ENCODE data around the gene MAPKBP1. TPM values are rescaled to one million over a fixed set of nuclear protein-coding genes. Genes with fewer than 3 reads are reported as not detected.

Gene MAPKBP1
- total RNA-seq, 1 donor from 2014 or later, result 26.1 TPM

DNA sequence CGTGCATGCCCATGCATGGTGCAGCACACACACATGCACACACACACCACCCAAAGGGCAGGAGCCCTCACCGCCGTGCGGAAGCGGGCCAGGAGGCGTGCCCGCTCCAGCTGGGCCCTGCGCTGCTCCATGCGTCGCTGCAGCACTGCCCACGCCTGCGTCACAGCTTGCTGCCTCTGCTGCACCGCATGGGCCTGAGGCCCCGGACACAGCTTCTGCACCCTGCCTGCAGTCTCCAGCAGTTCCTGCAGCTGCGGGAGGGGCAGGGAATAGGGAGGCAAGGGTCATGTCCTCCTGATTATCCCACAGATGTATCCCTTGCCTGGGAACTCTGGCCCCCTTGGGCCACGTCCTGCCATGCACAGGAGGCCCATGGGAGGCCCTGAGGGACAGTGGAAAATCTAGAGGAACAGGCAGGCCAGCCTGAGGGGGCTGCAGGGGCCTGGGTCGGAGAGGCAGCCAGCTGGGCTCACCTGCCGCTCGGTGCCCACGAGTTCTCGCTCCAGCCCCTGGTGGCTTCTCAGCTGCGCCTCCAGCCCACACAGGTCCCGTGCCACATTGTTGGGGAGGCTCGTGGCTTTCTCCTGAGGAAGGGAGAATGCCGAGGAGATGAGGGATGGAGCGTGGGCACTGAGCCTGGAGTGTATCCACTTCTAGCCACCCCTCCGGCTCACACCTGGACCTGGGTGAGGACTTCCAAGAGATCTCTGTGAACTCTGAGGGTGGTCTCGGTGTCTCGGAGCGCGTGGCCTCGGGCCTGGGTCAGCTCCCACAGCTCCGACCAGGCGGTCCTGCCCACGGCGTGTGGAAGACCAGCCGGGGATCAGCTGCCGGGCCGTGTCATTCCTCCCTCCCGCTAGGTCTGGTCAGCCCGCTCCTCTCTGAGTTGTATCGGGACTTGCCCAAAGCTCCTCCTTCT, 95.7 kb downstream of the MAPKBP1 start:
- ATAC-seq, result peak; percentile 64

DNA sequence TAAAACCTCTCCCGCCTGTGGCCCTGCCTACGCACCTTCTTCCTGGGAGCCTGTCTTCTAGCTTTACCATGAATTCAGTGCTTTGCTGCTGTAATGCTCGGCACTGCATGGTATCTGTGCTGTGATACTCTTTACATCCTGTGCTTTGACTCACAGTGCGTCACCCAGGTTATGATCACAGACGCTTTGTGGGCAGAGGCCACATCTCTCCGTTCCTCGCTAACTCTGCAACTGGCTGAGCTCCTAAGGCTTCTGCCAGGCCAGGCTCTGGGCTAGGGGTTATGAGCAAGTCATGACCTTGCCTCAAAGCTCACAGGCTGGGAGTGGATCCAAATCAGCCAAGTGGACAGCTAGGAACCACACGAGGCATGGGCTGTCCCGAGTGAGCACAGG, 96.4 kb downstream of the MAPKBP1 start:
- peak; percentile 79 for ATAC-seq

DNA sequence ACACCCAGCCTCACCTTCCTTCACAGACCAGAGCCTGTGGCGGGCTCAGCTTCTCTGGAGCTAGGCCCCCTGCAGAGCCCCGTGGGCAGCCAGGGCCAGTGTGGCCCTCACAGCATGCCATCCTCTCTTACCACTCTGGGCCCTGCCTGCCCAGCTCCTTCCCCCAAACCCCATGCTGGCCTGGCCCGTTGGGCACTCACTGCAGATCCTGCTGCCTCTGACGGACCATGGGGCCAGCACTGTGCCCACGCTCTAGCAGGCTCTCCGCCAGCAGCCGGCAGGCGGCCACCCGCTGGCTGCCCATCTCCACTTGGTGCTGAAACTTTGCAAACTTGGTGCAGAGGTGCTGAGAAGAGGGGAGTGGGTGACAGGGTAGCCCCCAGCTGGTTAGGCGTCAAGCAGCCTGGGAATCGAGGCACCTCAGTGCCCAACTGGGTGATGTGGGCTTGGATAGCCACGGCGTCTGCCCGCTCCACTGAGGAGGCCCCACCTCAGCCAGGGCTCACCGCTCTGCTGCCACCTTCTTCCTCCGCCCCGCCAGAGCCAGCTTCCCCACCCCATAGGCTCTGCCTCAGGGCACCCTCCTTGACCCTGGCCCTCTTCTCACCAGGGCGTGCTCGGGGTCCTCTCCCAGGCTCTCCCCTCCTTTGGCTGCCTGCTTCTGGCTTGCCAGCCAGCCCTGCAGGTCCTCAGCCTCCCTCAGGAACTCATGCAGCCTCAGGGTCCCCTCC, 97.1 kb downstream of the MAPKBP1 start:
- no peak for ATAC-seq

DNA sequence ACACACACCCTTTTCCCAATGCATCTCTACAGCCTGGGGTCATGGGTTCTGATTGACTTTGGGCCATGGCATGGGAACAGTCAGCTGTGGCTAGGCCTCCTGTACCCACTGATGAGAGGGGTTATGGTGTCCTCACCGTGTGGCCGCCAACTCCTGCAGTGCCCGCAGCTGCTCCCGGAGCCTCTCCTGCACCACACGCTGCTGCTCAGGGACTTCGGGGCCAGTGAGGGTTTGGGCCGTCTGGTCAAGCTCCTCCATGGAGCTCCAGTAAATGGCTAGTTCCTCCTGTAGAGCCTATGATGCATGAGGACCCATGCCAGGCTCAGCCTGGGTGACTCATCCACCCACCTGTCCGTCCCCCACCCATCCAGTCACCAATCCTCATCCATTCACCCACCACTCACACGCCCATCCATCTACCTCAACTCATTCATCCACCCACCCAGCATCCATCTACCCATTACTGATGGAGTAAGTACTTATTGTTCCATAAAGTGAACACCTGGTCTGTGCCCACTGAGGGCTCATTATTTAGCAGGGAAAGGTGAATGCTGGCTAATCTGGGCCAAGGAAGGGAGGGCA, 98.0 kb downstream of the MAPKBP1 start:
- ATAC-seq, result no peak

DNA sequence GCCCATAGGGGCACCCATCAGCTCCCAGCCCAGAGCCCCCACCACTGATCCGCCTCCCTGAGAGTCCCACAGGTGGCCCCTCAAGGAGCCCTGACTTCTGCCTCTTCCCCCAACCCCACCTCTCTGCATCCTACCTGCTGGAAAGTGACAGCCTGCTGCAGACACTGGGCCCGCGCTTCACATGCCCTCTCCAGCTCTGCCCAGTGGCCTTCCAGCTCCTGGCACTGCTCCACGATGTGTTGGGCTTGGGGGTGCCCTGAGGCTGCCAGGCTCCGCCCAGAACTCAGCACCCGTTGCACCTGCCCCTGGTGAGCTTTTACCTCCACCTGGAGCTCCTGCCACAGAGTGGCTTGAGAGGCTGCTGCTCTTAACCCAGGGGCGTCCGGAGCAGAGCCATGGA, 99.4 kb downstream of the MAPKBP1 start:
- ATAC-seq, result no peak

DNA sequence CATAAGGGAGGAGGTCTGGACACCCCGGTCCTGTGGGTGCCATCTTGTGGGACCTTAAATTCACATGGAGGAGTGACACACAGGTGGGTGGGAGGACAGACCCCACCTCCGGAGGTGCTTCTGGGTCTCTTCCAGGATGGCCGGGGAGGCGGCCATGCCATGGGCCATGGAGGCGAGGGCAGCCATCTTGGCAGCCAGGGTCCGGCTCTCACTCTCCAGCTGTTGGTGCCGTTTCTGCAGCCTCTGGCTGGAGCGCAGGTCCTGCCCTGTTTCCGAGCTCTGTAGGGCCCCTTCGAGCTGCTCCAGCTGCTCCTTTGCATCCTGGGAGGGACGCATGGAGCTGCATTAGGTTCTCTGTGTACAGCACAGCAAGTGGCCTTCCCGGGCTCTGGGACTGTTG, 100.5 kb downstream of the MAPKBP1 start:
- no peak for ATAC-seq

DNA sequence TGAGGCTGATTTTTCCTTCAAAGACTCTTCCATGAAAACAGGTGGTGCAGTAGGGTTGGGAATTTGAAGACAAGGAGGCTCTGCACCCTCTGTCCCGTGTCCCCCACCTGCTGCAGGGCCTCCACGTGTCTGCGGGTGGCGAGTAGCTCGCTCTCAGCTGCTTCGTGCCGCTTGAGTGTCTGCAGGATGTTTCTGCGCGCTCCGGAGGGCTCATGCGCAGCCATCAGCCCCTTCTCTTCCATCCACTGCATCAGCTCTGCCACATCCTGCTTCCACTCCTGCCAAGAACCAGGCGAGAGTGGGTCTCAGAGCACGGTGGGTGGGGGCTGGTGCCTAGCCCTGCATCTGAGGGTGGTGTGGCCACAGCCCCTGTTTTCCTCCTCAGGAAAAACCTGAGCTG, 101.7 kb downstream of the MAPKBP1 start:
- ATAC-seq, result no peak

DNA sequence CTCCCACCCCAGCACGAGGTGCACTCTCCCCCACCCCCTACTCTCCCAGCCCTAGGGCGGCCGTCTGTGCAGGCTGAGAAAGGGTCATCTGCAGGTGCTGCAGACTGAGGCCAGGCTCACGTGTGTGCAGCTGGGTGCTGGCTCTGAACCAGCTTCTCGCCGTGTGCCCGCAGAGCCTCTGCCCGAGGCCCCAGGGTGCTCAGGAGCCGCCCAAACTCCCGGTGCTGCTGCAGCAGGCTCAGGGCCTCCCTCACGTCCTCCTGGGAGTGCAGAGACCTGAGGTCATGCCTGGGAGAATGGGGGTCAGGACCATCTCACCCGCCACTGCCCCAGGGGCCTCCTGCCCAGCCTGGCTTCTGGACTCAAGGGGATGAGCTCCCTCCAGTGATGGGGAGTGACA, 102.4 kb downstream of the MAPKBP1 start:
- no peak for ATAC-seq

Other genes starting within 250 kb of the MAPKBP1 start
- gene RPAP1, start 230.2 kb upstream of the MAPKBP1 start, total RNA-seq, result 25.5 TPM
- 13.4 TPM for gene TYRO3, start 215.3 kb upstream of the MAPKBP1 start, total RNA-seq
- 18.2 TPM for gene MGA, start 114.1 kb upstream of the MAPKBP1 start, total RNA-seq
- gene JMJD7, start 53.6 kb downstream of the MAPKBP1 start, total RNA-seq, result 35.4 TPM
- gene PLA2G4B, start 64.4 kb downstream of the MAPKBP1 start, total RNA-seq, result 23.6 TPM
- 2.1 TPM for gene SPTBN5, start 119.6 kb downstream of the MAPKBP1 start, total RNA-seq
- 32.0 TPM for gene EHD4, start 198.1 kb downstream of the MAPKBP1 start, total RNA-seq
- gene PLA2G4E, start 246.6 kb downstream of the MAPKBP1 start, total RNA-seq, result 18.1 TPM

Measured in esophagus mucosa (tissue), 1 donor.